ENCODE measurements around the gene NRG3.

Gene NRG3

GRCh38 chr10:82236084-82236731 is 361.2 kb downstream of the NRG3 start:
- TF ChIP-seq CTCF (IDR thresholded peaks at IDR 0.05) = no peak
- Histone ChIP-seq H3K27ac (no peak overlapping the region), H3K4me3 (no peak overlapping the region)
- DNase-seq (ENCODE audit: low spot score) = no peak

- H3K4me3 ChIP-seq = no peak overlapping the region
- no peak for DNase-seq (ENCODE audit: low spot score)
- no peak overlapping the region for H3K27ac ChIP-seq
- TF ChIP-seq CTCF (IDR thresholded peaks at IDR 0.05) = no peak
These were observed 363.3 kb downstream of the NRG3 start for GRCh38 chr10:82238291-82238690.

GRCh38 chr10:82240408-82240807 is 365.4 kb downstream of the NRG3 start:
- Histone ChIP-seq H3K27ac (no peak overlapping the region), H3K4me3 (no peak overlapping the region)
- DNase-seq (ENCODE audit: low spot score) = no peak
- no peak for TF ChIP-seq CTCF (IDR thresholded peaks at IDR 0.05)

- TF ChIP-seq CTCF (IDR thresholded peaks at IDR 0.05) = no peak
- Histone ChIP-seq H3K4me3 (no peak overlapping the region), H3K27ac (no peak overlapping the region)
- DNase-seq (ENCODE audit: low spot score) = no peak
These were observed 367.8 kb downstream of the NRG3 start for GRCh38 chr10:82242778-82243177.

- no peak overlapping the region for H3K27ac ChIP-seq
- DNase-seq (ENCODE audit: low spot score) = no peak
- no peak for TF ChIP-seq CTCF (IDR thresholded peaks at IDR 0.05)
- no peak overlapping the region for H3K4me3 ChIP-seq
These were observed 370.2 kb downstream of the NRG3 start for GRCh38 chr10:82245157-82245556.

- Histone ChIP-seq H3K27ac (no peak overlapping the region), H3K4me3 (no peak overlapping the region)
- DNase-seq (ENCODE audit: low spot score) = no peak
- TF ChIP-seq CTCF (IDR thresholded peaks at IDR 0.05) = no peak
These were observed 371.0 kb downstream of the NRG3 start for GRCh38 chr10:82245906-82246560.

- DNase-seq (ENCODE audit: low spot score) = no peak
- no peak for TF ChIP-seq CTCF (IDR thresholded peaks at IDR 0.05)
- H3K4me3 ChIP-seq = no peak overlapping the region
These were observed 374.1 kb downstream of the NRG3 start for GRCh38 chr10:82249141-82249540.

More at GRCh38 chr10:82249141-82249540, 374.1 kb downstream of the NRG3 start:
- H3K27ac ChIP-seq = no peak overlapping the region
